Endodermal cell (in vitro differentiated cells): Measurements from ENCODE around the gene ZC3HAV1L. TPM values are rescaled to one million over a fixed set of nuclear protein-coding genes. Genes with fewer than 3 reads are reported as not detected.

Experiments
- DNase-seq: peaks from one replicate; pipeline ENCODE4 v3.0.0-alpha.2; 2017
- H3K27ac ChIP-seq: 2 replicates; pipeline ENCODE4 v1.5.1; 2013; ENCODE audit warnings: mild to moderate bottlenecking, low read depth, low read length, moderate library complexity
- H3K27me3 ChIP-seq: 2 replicates; pipeline ENCODE4 v1.6.1; 2013; ENCODE audit warnings: mild to moderate bottlenecking, low read length, moderate library complexity; ENCODE audit not compliant: insufficient read depth, control insufficient read depth, poor library complexity, severe bottlenecking
- H3K36me3 ChIP-seq: 2 replicates; pipeline ENCODE4 v1.7.0; 2013; ENCODE audit warnings: mild to moderate bottlenecking, low read length, moderate library complexity; ENCODE audit not compliant: control insufficient read depth, insufficient read depth
- H3K4me1 ChIP-seq: one replicate; pipeline ENCODE4 v1.7.0; 2013; ENCODE audit warnings: low read length; ENCODE audit not compliant: control insufficient read depth, insufficient read depth
- H3K4me3 ChIP-seq: 2 replicates; pipeline ENCODE4 v1.5.1; 2013; ENCODE audit warnings: mild to moderate bottlenecking, low read length, moderate library complexity
- H3K9ac ChIP-seq: 2 replicates; pipeline ENCODE4 v1.6.1; 2013; ENCODE audit warnings: mild to moderate bottlenecking, low read length, moderate library complexity; ENCODE audit not compliant: poor library complexity, severe bottlenecking; ENCODE audit errors: extremely low read depth
- H3K9me3 ChIP-seq: 2 replicates; pipeline ENCODE4 v1.6.1; 2013; ENCODE audit warnings: mild to moderate bottlenecking, low read length, moderate library complexity; ENCODE audit not compliant: control insufficient read depth
- H3K27ac Mint-ChIP-seq: 2 replicates; pipeline ENCODE4 v1.8.0; 2020; ENCODE audit warnings: mixed read lengths
- H3K27me3 Mint-ChIP-seq: 2 replicates; pipeline ENCODE4 v1.8.0; 2021; ENCODE audit warnings: mild to moderate bottlenecking, mixed read lengths; ENCODE audit not compliant: insufficient read depth
- H3K36me3 Mint-ChIP-seq: 2 replicates; pipeline ENCODE4 v1.8.0; 2020; ENCODE audit warnings: low read depth, mixed read lengths
- H3K4me1 Mint-ChIP-seq: 2 replicates; pipeline ENCODE4 v1.8.0; 2020; ENCODE audit warnings: mixed read lengths
- H3K4me3 Mint-ChIP-seq: 2 replicates; pipeline ENCODE4 v1.8.0; 2020; ENCODE audit warnings: mild to moderate bottlenecking, moderate library complexity, mixed read lengths
- H3K9me3 Mint-ChIP-seq: 2 replicates; pipeline ENCODE4 v1.8.0; 2020; ENCODE audit warnings: mild to moderate bottlenecking, mixed read lengths
- CTCF ChIP-seq: fragments of 200-600 bp; sonication (generic); conservative IDR thresholded peaks from 2 replicates; pipeline ENCODE4 v1.5.0; 2021; ENCODE audit warnings: antibody characterized with exemption, mild to moderate bottlenecking
- WGBS, 2 experiments: methylation state at CpG; one replicate each; pipeline versions ENCODE4 v1.1.5 to v1.1.7; 2013; ENCODE audit warnings: missing lambda C conversion rate in 2 of 2, mixed read lengths in 1 of 2; ENCODE audit not compliant: insufficient coverage in 1 of 2, insufficient read length in 1 of 2; 5-methylcytosine and 5-hydroxymethylcytosine counted together
- total RNA-seq, 2 donors: library from RNA; stranded (reverse); fragmentation: NEBNext Ultra II Directional in 1 of 2; extraction: Animal tissue kit (Norgen Biotek cat#: 25700) in 1 of 2; gene quantifications; 2 replicates in 1 of 2; 3 replicates in 1 of 2; pipeline ENCODE4 v1.2.1, GENCODE V29; 2021

ZC3HAV1L gene
- total RNA-seq, 2 donors from 2014 or later: 9.7 to 10.9 TPM

GRCh38 chr7:138987686-138988085 is 48.2 kb downstream of the ZC3HAV1L start:
- no peak for TF ChIP-seq CTCF
- peaks cover 14% of the 10 kb centered on the region for H3K9me3 Mint-ChIP-seq
- Histone ChIP-seq H3K27me3 (peaks cover 3% of the 10 kb centered on the region), H3K9me3 (peaks cover 15% of the 10 kb centered on the region), H3K4me3 (peak overlapping the region; percentile 14), H3K36me3 (no peaks in the 10 kb centered on the region), H3K4me1 (no peaks in the 10 kb centered on the region), H3K27ac (no peak overlapping the region), H3K9ac (no peak overlapping the region)
- H3K4me1 Mint-ChIP-seq: peaks cover 4% of the 10 kb centered on the region
- no peaks in the 10 kb centered on the region for H3K36me3 Mint-ChIP-seq
- no peak overlapping the region for H3K27ac Mint-ChIP-seq
- no peak overlapping the region for H3K4me3 Mint-ChIP-seq
- DNase-seq: no peak
- peaks cover 4% of the 10 kb centered on the region for H3K27me3 Mint-ChIP-seq
- 87 to 100% methylated on average over 1 of the region's 1 CpG for WGBS, 2 experiments

GRCh38 chr7:138982204-138982623 is 53.6 kb downstream of the ZC3HAV1L start:
- peak overlapping the region; percentile 77 for H3K4me3 ChIP-seq
- WGBS, 2 experiments: 45 to 50% methylated on average over 10 to 14 of the region's 14 CpGs
- Mint-ChIP-seq H3K9me3 (peaks cover 2% of the 10 kb centered on the region), H3K27ac (no peak overlapping the region), H3K4me3 (peak overlapping the region; percentile 62), H3K36me3 (no peaks in the 10 kb centered on the region), H3K4me1 (peaks cover 29% of the 10 kb centered on the region), H3K27me3 (peaks cover 13% of the 10 kb centered on the region)
- peak overlapping the region; percentile 72 for H3K27ac ChIP-seq
- H3K9me3 ChIP-seq: no peaks in the 10 kb centered on the region
- peaks cover 3% of the 10 kb centered on the region for H3K4me1 ChIP-seq
- no peaks in the 10 kb centered on the region for H3K36me3 ChIP-seq
- peak overlapping the region; percentile 54 for H3K9ac ChIP-seq
- no peak for DNase-seq
- H3K27me3 ChIP-seq: peaks cover 9% of the 10 kb centered on the region
- no peak for TF ChIP-seq CTCF

- Histone ChIP-seq H3K9me3 (no peaks in the 10 kb centered on the region), H3K27ac (peak within 1 kb of the TSS; percentile 72), H3K4me1 (peaks cover 3% of the 10 kb centered on the region), H3K9ac (peak within 1 kb of the TSS; percentile 75), H3K27me3 (peaks cover 9% of the 10 kb centered on the region), H3K36me3 (no peaks in the 10 kb centered on the region), H3K4me3 (peak within 1 kb of the TSS; percentile 89)
- Mint-ChIP-seq H3K9me3 (peaks cover 2% of the 10 kb centered on the region), H3K27me3 (peaks cover 13% of the 10 kb centered on the region), H3K36me3 (no peaks in the 10 kb centered on the region), H3K27ac (peak within 1 kb of the TSS; percentile 88), H3K4me1 (peaks cover 30% of the 10 kb centered on the region), H3K4me3 (peak within 1 kb of the TSS; percentile 92)
- TF ChIP-seq CTCF: no peak
- 0 to 1% methylated on average over 18 to 105 of the region's 105 CpGs for whole genome bisulfite sequencing, 2 experiments
- peak; percentile 89 for DNase-seq
Measured at GRCh38 chr7:138981332-138982203, 54.3 kb downstream of the ZC3HAV1L start, which contains the start of gene KIAA1549. TSS of gene KIAA1549 (minus strand) at chr7:138981389. CDS start at chr7:138981269, 120 bp downstream.
